ENCODE data around the gene ZNF783.

DNA sequence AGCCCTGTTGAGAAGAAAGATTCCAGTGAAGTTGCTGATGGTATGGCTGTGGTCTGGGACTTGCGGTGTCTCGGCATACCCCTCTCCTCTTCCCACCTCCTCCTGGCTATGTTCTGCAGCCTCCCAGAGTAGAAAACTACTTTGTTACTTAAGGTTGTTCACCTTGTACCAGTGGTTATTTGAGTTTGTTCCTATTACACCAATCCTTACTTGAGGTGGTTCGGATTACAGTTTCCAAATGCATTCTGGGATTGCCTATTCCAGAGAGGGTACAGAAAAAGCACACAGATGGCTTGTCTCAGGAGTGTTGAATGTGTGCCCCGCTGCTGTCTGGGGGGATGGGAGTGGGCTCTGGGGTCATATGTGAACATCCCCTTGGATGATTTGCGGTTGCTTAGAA lies 6.8 kb upstream of the ZNF783 start:
- TF ChIP-seq CTCF (conservative IDR thresholded peaks at IDR 0.05) = no peak
- TF ChIP-seq ZFX (IDR thresholded peaks at IDR 0.05) = no peak
